ENCODE data around the gene CYB5R4.
"Not testable (repeated sequence)": the region's sequence is repeated elsewhere in the genome, so short reads cannot be mapped to it uniquely, and the experiment has no call there.

The CYB5R4 gene

GRCh38 chr6:83917001-83917400 lies 57.5 kb downstream of the CYB5R4 start:
- DNase-seq: no peak

- DNase-seq: no peak
These were observed 60.5 kb downstream of the CYB5R4 start for GRCh38 chr6:83920017-83920416.

DNA sequence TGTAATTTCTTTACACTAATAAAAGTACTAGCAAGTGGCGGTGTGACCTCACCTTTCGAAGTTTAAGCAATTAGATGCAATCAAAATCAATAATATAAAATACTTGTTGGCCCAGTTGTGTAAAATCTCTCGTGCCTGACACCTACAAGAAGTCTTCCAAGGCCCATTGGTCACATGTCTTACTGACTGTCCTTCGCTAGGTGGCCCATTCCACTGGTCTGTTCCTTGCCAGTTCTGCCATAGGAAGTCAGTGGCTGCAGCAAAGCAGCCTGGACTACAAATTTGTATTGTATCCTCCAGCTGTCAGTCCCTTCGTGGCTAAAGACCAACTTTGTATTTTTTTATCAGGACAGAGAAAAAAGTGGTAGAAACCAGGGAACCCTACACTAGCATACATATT lies 61.8 kb downstream of the CYB5R4 start:
- DNase-seq: no peak

DNA sequence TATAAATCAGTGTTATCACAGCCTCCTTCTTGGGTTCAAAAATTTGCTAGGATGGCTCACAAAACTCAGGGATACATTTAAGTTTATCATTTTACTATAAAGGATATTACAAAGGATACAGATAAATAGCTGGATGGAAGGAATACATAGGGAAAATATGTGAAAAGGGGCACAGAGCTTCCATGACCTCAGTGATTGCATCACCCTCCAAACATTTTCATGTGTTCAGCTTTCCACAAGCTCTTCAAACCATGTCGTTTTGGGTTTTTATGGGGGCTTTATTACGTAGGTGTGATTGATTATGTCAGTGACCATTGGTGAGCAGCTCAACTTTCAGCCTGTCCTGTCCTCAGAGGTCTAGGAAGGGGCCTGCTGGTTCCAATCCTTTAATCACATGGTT lies 68.0 kb downstream of the CYB5R4 start:
- no peak for DNase-seq

DNA sequence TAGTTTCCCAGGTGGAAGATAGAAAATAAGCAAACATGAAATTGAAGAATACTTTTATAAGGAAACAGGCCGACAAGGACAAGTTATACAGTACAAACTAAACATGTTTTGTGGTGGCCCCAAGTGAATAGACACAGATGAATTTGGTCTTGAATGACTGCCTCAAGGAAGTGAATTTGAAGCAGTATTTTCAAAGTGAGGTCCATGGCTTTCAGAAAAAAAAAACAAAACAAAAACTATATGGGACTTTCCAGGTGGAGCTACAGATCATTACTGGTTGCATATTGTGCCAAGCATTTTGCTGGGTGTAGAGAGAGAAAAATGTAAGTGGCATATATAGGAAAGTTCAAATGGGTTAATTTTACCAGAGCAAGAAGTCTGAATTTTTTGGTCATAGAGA lies 68.8 kb downstream of the CYB5R4 start:
- DNase-seq: no peak

- DNase-seq: not testable (repeated sequence)
These were observed 86.8 kb downstream of the CYB5R4 start for GRCh38 chr6:83946201-83946833.

- not testable (repeated sequence) for DNase-seq
These were observed 88.5 kb downstream of the CYB5R4 start for GRCh38 chr6:83947983-83948382.

GRCh38 chr6:83948851-83949250 lies 89.4 kb downstream of the CYB5R4 start:
- no peak for DNase-seq

DNA sequence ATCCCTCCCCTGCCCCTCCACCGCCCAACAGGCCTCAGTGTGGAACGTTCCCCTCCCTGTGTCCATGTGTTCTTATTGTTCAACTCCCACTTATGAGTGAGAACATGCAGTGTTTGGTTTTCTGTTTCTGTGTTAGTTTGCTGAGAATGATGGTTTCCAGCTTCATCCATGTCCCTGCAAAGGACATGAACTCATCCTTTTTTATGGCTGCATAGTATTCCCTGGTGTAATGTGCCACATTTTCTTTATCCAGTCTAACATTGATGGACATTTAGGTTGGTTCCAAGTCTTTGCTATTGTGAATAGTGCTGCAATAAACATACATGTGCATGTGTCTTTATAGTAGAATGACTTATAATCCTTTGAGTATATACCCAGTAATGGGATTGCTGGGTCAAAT lies 91.9 kb downstream of the CYB5R4 start:
- not testable (repeated sequence) for DNase-seq

DNA sequence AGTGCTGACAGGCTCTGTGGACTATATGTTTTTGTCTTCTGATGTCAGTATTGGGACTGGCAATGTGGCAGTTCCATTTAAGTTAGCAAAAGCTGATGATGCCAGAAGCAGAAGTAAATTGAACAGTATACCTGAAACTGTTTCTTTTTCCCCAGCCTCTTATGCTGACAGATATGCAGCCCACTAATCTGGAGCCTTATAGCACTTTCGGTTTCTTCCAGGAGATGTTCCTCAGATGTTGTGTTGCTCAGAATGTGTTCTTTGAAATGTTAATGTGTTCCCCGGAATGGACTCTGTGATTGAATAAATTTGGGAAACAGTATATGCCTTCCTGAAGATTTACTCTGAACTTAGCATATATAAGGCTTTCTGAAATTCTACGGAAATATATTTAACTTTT lies 93.3 kb downstream of the CYB5R4 start:
- DNase-seq: no peak

- no peak for DNase-seq
These were observed 94.9 kb downstream of the CYB5R4 start for GRCh38 chr6:83954371-83954770.

GRCh38 chr6:83958241-83958685 lies 98.8 kb downstream of the CYB5R4 start:
- no peak for DNase-seq

- no peak for DNase-seq
These were observed 101.2 kb downstream of the CYB5R4 start for GRCh38 chr6:83960664-83961063.

DNA sequence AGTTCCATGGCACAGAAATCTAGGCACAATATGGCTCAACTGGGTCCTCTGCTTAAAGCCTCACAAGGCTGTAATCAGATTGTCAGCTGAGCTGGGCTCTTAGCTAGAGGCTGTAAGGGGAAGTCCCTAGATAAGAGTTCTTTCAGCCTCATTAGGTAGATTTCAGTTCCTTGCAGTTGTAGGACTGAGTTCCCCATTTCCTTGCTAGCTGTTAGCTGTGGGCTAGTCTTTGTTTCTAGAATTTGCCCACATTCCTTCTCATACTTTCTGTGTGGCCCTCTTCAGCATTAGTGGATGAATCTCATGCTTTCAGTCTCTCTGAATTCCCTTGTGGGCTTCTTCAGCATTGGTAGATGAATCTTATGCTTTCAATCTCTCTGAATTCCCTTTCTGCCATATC lies 103.1 kb downstream of the CYB5R4 start:
- no peak for DNase-seq

DNA sequence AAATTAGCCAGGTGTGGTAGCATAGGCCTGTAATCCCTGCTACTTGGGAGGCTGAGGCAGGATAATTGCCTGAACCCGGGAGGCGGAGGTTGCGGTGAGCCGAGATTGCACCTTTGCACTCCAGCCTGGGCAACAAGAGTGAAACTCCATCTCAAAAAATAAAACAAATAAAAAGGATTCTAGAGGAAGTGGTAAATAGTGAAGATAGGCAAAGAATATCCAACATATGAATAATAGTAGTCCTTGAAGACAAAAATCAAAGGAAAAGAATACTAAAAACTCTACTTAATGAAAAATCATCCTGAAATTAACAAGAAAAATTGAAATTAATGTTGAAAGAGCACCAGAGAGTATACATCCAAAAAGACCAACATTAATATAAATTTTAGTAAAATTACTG lies 107.0 kb downstream of the CYB5R4 start:
- no peak for DNase-seq

DNA sequence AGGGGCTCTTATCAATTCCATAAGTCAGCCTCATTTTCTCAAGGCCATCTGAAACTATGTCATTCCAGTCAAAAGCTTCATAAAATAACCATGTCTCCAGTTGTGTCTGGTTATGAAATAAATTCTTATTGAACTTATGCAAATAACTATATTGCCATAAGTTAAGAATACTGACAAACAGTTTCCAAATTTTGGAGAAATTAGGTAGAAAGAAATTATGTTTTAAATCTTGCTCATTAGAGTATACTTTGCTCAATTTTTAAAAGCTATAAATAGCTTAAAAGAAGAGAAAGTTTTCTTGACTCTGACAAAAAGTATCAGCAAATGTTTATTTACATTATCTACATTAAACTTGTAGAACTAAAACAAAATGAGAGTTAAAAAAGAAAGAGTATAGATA lies 111.1 kb downstream of the CYB5R4 start:
- DNase-seq: no peak

DNA sequence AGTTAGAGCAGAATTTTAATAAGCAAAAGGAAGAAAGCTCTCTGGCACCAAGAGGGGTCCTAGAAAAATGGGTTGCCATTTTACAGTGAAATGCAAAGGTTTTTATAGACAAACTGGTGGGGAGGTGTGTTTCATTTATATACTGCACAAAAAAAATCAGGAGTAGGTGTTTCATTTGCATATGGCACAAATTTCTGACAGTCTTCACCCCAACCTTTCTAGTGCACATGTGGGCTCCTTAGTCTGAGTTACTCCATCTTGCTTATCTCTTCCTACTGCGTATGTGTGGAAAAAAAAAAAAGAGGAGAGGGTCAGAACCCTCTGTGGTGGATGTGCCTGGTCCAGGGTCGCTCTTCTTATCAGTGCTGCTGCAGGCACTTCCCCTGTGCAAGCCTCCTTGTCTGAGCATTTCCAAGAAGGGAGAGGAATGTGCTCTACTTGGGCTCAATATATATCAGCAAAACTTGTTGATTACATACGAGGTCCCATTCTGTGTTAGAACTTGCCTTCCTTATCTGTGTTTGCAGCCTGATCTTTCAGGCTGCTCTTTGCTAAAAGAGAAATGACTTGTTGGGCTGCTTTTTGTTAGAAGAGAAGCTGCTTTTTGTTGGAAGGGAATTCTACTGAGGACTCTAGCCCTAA lies 115.0 kb downstream of the CYB5R4 start:
- DNase-seq: no peak

GRCh38 chr6:83976037-83976755 lies 116.7 kb downstream of the CYB5R4 start:
- no peak for DNase-seq

- DNase-seq: no peak
These were observed 117.4 kb downstream of the CYB5R4 start for GRCh38 chr6:83976871-83977270.

GRCh38 chr6:83978324-83978734 lies 118.8 kb downstream of the CYB5R4 start:
- DNase-seq: no peak

DNA sequence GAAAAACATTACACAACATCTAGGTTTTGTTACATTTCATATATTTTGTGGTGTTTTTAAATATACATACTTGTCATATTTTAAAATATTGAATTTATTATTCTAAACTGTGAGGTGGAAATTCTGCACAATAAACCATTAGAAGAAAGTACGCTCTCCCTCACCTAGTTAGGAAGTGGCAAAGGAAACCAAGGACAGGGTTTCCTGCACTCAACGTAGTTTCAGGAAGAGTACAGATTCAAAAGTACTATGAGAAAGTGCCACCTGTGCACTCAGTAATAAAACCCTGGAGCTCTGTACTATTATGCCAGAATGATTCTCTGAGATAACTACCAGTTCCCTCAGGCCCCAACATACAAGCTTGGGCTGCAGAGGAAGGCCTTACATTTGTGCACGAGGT lies 119.5 kb downstream of the CYB5R4 start:
- no peak for DNase-seq

- DNase-seq: no peak
These were observed 124.9 kb downstream of the CYB5R4 start for GRCh38 chr6:83984411-83984810.

DNA sequence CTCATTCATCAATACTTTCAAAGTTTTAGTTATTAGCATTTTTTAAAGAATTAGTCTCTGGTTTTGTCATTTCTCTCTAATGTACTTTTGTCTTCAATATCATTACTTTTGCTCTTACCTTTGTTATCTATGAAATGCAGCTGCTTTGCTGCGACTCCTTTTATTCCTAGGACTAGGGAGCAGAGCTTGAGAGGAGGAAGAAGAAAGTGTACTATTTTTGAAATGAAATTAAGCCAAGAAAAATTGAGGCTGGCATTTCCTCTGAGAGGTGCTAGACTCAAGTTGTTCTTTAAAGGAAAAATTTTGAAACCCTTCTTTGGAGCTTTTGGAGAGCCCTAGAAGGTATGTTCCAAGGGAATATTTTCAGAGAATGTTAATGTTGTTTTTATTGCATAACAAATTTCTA lies 125.8 kb downstream of the CYB5R4 start:
- DNase-seq: no peak

GRCh38 chr6:83985715-83986114 lies 126.2 kb downstream of the CYB5R4 start:
- DNase-seq: no peak
